ENCODE measurements around the gene MRPL43. TPM values are rescaled to one million over a fixed set of nuclear protein-coding genes. Genes with fewer than 3 reads are reported as not detected.

MRPL43 gene
- total and polyA plus RNA-seq, 2 donors (not counting 3 experiments of a cell fraction or from before 2014, with no cell fraction given), result 75.0 to 144 TPM

DNA sequence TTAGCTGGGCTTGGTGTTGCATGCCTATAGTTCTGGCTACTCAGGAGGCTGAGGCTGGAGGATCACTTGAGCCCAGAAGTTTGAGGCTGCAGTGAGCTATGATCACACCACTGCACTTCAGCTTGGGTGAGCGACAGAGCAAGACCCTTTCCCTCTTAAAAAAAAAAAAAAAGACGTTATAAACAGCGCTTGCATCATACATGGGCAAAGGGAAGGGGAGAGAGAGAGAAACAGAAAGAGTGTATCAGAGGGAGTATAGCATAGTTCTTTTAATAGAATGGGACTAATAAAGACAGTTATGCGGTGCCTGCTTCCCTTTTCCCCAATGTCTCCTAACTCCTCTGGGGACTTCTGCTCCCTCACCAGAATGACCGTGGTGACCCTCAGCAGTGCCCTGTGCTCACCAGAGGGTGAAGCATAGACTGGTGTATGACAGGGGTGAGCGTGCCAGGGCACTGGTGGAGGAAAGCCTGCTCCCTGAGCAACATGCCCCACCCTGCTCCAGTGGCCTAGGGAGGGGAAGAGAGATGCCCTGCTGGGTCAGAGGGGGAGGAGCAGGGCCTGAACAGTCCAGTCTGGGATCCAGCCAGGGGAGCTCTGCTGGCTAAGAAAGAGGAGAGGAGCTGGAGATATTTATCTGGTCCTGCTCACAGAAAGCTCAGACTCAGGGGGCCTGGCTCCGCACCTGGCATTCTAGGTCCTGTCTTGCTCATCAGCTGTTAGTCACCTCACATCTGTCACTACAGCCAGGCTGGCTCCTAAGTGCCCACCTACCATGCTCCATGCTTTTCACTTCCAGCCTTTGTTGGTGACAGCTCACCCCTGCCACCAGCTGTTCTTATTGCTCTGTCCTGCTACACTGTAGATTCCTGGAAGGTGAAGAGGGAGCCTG is 41.4 kb upstream of the MRPL43 start:
- dilution Hi-C loops (cut with MboI; ENCODE audit: extremely low pct_ligation_motif_present, low sequenced_read_pairs), result no loop called here

DNA sequence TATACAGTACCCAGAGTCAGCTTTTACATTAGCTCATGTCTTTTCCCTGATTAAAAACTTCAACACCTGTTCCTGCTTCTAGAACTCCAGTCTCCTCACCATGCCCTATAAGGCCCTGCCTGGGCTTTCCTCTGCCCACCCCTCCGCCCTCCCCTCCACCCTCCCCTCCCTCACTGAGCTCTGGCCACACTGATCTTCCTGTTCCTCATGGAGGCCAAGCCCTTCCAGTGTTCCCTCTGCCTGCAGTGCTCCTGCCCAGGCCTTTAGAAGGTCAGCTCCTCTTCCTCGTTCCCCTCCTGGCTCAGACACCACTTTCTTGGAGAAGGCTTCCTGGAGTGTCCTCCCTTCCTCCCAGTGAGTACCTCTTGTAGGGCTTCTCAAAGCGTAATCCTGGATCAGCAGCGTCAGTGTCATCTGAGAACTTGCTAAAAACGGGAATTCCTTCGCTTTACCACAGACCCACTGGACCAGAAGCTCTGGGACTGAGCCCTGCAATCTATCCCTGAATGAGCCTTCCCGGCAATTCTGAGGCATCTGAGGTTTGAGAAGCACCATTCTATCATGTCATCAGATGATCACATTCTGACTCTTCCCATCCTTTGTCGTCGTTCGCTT is 39.9 kb upstream of the MRPL43 start:
- intact Hi-C loops (cut with micrococcal nuclease) (no loop called here), dilution Hi-C loops (cut with MboI; ENCODE audit: extremely low pct_ligation_motif_present, low sequenced_read_pairs) (no loop called here)
- Histone ChIP-seq H3K9me3 (replicated peaks; ENCODE audit: control insufficient read depth, insufficient read depth, low read length) (no peaks in the 10 kb centered on the region), H3K9me1 (replicated peaks; ENCODE audit: control insufficient read depth, extremely low read depth, insufficient read depth, low read length) (no peaks in the 10 kb centered on the region), H3K27me3 (ENCODE audit: control insufficient read depth in 2 of 2, insufficient read depth in 2 of 2, low read length in 2 of 2) (peaks cover 0 to 9% of the 10 kb centered on the region in 2 experiments), H3K4me2 (ENCODE audit: insufficient read depth, low read length) (no peak overlapping the region), H3K4me1 (ENCODE audit: control insufficient read depth, extremely low read depth, insufficient read depth, low read length) (peaks cover 9% of the 10 kb centered on the region), H3K9ac (replicated peaks; ENCODE audit: extremely low read depth, insufficient read depth, low read length) (no peak overlapping the region), H3K79me2 (ENCODE audit: control insufficient read depth, insufficient read depth, low read length) (no peaks in the 10 kb centered on the region), H4K20me1 (replicated peaks; ENCODE audit: control insufficient read depth, extremely low read depth, insufficient read depth, low read length) (no peaks in the 10 kb centered on the region), H3K4me3 (replicated peaks in 1 of 3; ENCODE audit: insufficient read depth in 1 of 3, low read depth in 1 of 3, low read length in 3 of 3) (no peak overlapping the region), H3K27ac (ENCODE audit: insufficient read depth, low read depth, low read length) (no peak overlapping the region), H2AFZ (ENCODE audit: low read depth, low read length) (no peak overlapping the region), H3K36me3 (ENCODE audit: control insufficient read depth in 2 of 2, extremely low read depth in 1 of 2, insufficient read depth in 2 of 2, low read length in 2 of 2) (no peaks in the 10 kb centered on the region)
- DNase-seq (ENCODE audit: low read depth, low spot score), result no peak
- CTCF ChIA-PET, result interaction anchor here (0.6 to 6.3 kb wide), 11 partner anchors 11 to 58 kb away, joined by 3 to 66 read pairs (median 6); partner anchors contain the start of genes LZTS2 and SEMA4G
- FAIRE-seq, result no peak
- POLR2A ChIA-PET, result no interaction called here
- no peak for TF ChIP-seq GATA2 (IDR thresholded peaks at IDR 0.05; ENCODE audit: insufficient read depth, insufficient read length, low read depth, low read length)
- no peak for TF ChIP-seq EZH2 (IDR thresholded peaks at IDR 0.05; ENCODE audit: borderline replicate concordance, low read depth, low read length, severe bottlenecking)
- TF ChIP-seq, protein P1, sequence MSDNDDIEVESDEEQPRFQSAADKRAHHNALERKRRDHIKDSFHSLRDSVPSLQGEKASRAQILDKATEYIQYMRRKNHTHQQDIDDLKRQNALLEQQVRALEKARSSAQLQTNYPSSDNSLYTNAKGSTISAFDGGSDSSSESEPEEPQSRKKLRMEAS (IDR thresholded peaks at IDR 0.05; ENCODE audit: insufficient read depth, insufficient read length), result no peak
- TF ChIP-seq POLR2A (IDR thresholded peaks at IDR 0.05; ENCODE audit: low read depth, low read length), result no peak
- no peak for TF ChIP-seq JUN (IDR thresholded peaks at IDR 0.05; ENCODE audit: borderline replicate concordance, insufficient read depth, insufficient read length, low read depth)
- TF ChIP-seq MYC (IDR thresholded peaks at IDR 0.05; ENCODE audit: low read depth, low read length), result no peak
- TF ChIP-seq, protein P2, sequence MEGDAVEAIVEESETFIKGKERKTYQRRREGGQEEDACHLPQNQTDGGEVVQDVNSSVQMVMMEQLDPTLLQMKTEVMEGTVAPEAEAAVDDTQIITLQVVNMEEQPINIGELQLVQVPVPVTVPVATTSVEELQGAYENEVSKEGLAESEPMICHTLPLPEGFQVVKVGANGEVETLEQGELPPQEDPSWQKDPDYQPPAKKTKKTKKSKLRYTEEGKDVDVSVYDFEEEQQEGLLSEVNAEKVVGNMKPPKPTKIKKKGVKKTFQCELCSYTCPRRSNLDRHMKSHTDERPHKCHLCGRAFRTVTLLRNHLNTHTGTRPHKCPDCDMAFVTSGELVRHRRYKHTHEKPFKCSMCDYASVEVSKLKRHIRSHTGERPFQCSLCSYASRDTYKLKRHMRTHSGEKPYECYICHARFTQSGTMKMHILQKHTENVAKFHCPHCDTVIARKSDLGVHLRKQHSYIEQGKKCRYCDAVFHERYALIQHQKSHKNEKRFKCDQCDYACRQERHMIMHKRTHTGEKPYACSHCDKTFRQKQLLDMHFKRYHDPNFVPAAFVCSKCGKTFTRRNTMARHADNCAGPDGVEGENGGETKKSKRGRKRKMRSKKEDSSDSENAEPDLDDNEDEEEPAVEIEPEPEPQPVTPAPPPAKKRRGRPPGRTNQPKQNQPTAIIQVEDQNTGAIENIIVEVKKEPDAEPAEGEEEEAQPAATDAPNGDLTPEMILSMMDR (IDR thresholded peaks at IDR 0.05; ENCODE audit: extremely low read depth in 1 of 2, insufficient read depth in 1 of 2, low read depth in 1 of 2, low read length in 2 of 2), result no peak
- TF ChIP-seq POLR2AphosphoS5 (IDR thresholded peaks at IDR 0.05; ENCODE audit: insufficient read depth, low read depth, low read length), result no peak
- TF ChIP-seq FOS (IDR thresholded peaks at IDR 0.05; ENCODE audit: borderline replicate concordance, insufficient read depth, low read length), result no peak
- no TSS peak for BruUV-seq (replicated peaks)

More for the DNA sequence above, 41.4 kb upstream of the MRPL43 start:
- Histone ChIP-seq H3K4me1 (ENCODE audit: control insufficient read depth, extremely low read depth, insufficient read depth, low read length) (peaks cover 16% of the 10 kb centered on the region), H3K27ac (ENCODE audit: insufficient read depth, low read depth, low read length) (no peak overlapping the region), H3K79me2 (ENCODE audit: control insufficient read depth, insufficient read depth, low read length) (peaks cover 6% of the 10 kb centered on the region), H3K4me3 (replicated peaks in 1 of 3; ENCODE audit: insufficient read depth in 1 of 3, low read depth in 1 of 3, low read length in 3 of 3) (no peak overlapping the region), H3K36me3 (ENCODE audit: control insufficient read depth in 2 of 2, extremely low read depth in 1 of 2, insufficient read depth in 2 of 2, low read length in 2 of 2) (no peaks in the 10 kb centered on the region), H3K4me2 (ENCODE audit: insufficient read depth, low read length) (no peak overlapping the region), H2AFZ (ENCODE audit: low read depth, low read length) (no peak overlapping the region), H4K20me1 (replicated peaks; ENCODE audit: control insufficient read depth, extremely low read depth, insufficient read depth, low read length) (no peaks in the 10 kb centered on the region), H3K9ac (replicated peaks; ENCODE audit: extremely low read depth, insufficient read depth, low read length) (no peak overlapping the region), H3K27me3 (ENCODE audit: control insufficient read depth in 2 of 2, insufficient read depth in 2 of 2, low read length in 2 of 2) (peaks cover 0 to 9% of the 10 kb centered on the region in 2 experiments), H3K9me1 (replicated peaks; ENCODE audit: control insufficient read depth, extremely low read depth, insufficient read depth, low read length) (no peaks in the 10 kb centered on the region), H3K9me3 (replicated peaks; ENCODE audit: control insufficient read depth, insufficient read depth, low read length) (no peaks in the 10 kb centered on the region)
- FAIRE-seq, result no peak
- no TSS peak for BruUV-seq (replicated peaks)
- TF ChIP-seq JUN (IDR thresholded peaks at IDR 0.05; ENCODE audit: borderline replicate concordance, insufficient read depth, insufficient read length, low read depth), result no peak
- TF ChIP-seq POLR2AphosphoS5 (IDR thresholded peaks at IDR 0.05; ENCODE audit: insufficient read depth, low read depth, low read length), result no peak
- TF ChIP-seq POLR2A (IDR thresholded peaks at IDR 0.05; ENCODE audit: low read depth, low read length), result no peak
- POLR2A ChIA-PET, result no interaction called here
- DNase-seq (ENCODE audit: low read depth, low spot score), result no peak
- intact Hi-C loops (cut with micrococcal nuclease), result no loop called here
- CTCF ChIA-PET, result interaction anchor here (1.2 to 6.3 kb wide), 7 partner anchors 11 to 113 kb away, joined by 3 to 74 read pairs (median 12); partner anchors contain the start of gene LZTS2
